BJ (cell line): ENCODE data around the gene SLC10A7. TPM values are rescaled to one million over a fixed set of nuclear protein-coding genes. Genes with fewer than 3 reads are reported as not detected.

Experiments used
- CTCF ChIA-PET: fragments of 350-600 bp; formaldehyde crosslinking; extraction: SDS; loops from one replicate; lab custom pipeline; 2021; ENCODE audit warnings: antibody characterized with exemption, inconsistent platforms; lab: Yijun Ruan, JAX
- POLR2A ChIA-PET: fragments of 300-600 bp; sonication (Branson Sonifier 250); formaldehyde crosslinking; extraction: SDS; loops from one replicate; lab custom pipeline; 2021; ENCODE audit warnings: antibody characterized with exemption; lab: Charles Lee
- DNase-seq: peaks from one replicate; pipeline ENCODE4 v3.0.0-alpha.2; 2011; ENCODE audit warnings: low read depth
- H3K27me3 ChIP-seq: 2 replicates; pipeline ENCODE4 v1.6.0; 2011; ENCODE audit warnings: low read length; ENCODE audit not compliant: control insufficient read depth, insufficient read depth
- H3K36me3 ChIP-seq: 2 replicates; pipeline ENCODE4 v1.5.1; 2011; ENCODE audit warnings: low read length; ENCODE audit not compliant: control insufficient read depth, insufficient read depth
- H3K4me3 ChIP-seq: 2 replicates; pipeline ENCODE4 v1.5.1; 2011; ENCODE audit warnings: low read depth, mild to moderate bottlenecking, control low read depth, low read length
- polyA plus RNA-seq: library from polyadenylated mRNA; depleted of rRNA; stranded (reverse); fragments of >200 nt; gene quantifications from 2 replicates; pipeline ENCODE4 v1.2.3, GENCODE V29; 2011
- TF ChIP-seq, protein P1 (sequence below): IDR thresholded peaks from 2 replicates; pipeline ENCODE4 v1.5.1; 2011; ENCODE audit warnings: low read depth, mild to moderate bottlenecking, control low read depth, inconsistent platforms, low read length, moderate library complexity; ENCODE audit not compliant: insufficient read depth

SLC10A7 gene
- polyA plus RNA-seq, 1 experiment = 3.9 TPM

GRCh38 chr4:146462251-146462650 lies 59.5 kb downstream of the SLC10A7 start:
- TF ChIP-seq, protein P1, sequence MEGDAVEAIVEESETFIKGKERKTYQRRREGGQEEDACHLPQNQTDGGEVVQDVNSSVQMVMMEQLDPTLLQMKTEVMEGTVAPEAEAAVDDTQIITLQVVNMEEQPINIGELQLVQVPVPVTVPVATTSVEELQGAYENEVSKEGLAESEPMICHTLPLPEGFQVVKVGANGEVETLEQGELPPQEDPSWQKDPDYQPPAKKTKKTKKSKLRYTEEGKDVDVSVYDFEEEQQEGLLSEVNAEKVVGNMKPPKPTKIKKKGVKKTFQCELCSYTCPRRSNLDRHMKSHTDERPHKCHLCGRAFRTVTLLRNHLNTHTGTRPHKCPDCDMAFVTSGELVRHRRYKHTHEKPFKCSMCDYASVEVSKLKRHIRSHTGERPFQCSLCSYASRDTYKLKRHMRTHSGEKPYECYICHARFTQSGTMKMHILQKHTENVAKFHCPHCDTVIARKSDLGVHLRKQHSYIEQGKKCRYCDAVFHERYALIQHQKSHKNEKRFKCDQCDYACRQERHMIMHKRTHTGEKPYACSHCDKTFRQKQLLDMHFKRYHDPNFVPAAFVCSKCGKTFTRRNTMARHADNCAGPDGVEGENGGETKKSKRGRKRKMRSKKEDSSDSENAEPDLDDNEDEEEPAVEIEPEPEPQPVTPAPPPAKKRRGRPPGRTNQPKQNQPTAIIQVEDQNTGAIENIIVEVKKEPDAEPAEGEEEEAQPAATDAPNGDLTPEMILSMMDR = no peak
- Histone ChIP-seq H3K27me3 (no peaks in the 10 kb centered on the region), H3K4me3 (no peak overlapping the region), H3K36me3 (no peaks in the 10 kb centered on the region)
- no peak for DNase-seq
- CTCF ChIA-PET = interaction anchor here (1.5 kb wide), 1 partner anchor 12 kb away, joined by 5 read pairs; no protein-coding TSS in a partner anchor
- POLR2A ChIA-PET = no interaction called here

DNA sequence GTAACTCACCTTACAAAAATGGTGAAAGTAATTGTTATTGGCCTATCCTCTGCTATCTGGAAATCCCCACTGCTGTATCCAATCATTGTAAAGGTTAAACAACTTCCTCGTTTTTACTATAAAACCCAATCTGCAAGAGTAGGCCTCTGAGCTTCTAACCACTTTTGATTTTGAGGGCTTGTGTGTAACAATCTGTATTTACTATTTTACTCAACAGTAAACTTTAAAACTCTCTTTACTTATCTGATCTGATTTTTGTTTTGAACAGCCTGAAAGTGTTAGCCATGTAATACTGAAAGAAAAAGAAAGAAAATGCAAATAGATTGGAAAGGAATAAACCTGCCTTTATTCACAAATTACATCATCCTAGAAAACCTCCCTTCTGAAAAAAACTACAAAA lies 63.1 kb downstream of the SLC10A7 start:
- ChIA-PET CTCF (no interaction called here), POLR2A (no interaction called here)
- TF ChIP-seq, protein P1 = no peak
- no peak for DNase-seq
- Histone ChIP-seq H3K36me3 (no peaks in the 10 kb centered on the region), H3K4me3 (no peak overlapping the region), H3K27me3 (no peaks in the 10 kb centered on the region)

GRCh38 chr4:146456681-146457080 lies 65.1 kb downstream of the SLC10A7 start:
- H3K4me3 ChIP-seq = no peak overlapping the region
- POLR2A ChIA-PET = no interaction called here
- TF ChIP-seq, protein P1 = no peak
- no peaks in the 10 kb centered on the region for H3K27me3 ChIP-seq
- DNase-seq = no peak
- CTCF ChIA-PET = no interaction called here
- H3K36me3 ChIP-seq = no peaks in the 10 kb centered on the region

DNA sequence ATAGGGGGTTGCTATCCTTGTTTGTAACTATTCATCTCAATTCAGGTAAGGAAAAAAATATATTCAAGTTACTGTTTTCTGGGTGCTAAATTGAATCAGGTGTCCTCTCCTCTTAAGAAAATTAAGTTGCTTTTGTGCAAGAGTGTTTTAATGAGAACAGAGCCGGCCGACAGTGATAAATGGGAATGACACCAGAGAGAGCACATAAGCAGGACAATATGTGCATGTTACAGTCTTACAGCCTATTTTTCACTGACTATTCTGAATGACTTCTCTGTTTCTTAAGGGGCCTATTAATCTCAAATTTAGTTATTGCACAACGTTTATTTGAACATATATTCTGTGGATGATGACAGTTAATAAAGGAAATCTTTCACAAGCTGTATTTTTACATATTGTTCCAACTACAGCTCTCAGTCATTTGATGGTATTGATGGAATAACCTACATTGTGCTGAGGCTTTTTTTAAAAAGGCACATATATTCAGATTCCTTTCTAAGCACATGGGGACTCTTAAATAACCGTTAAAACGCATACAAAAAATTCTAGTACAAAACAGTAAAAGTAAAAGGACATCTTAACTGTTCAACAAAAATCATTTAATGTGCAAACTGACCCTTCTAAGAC lies 68.4 kb downstream of the SLC10A7 start:
- POLR2A ChIA-PET = no interaction called here

DNA sequence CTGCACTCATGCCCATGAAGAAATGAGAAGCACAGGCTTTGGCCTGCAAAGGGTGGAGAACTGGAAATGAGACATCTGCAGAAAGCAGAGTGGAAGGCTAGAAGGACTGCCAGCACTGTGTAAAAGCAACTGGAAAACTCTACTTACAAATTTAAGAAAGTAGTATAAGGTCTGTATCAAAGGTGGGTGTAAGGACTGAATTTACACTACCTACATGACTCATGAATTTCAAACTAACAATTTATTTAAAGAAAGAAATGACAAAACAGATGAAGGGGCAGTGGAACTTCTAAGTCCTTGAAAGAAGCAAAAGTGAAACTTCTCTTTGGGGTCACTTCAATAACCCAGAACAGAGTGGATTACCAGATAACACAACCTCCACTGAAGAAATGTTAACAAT lies 71.2 kb downstream of the SLC10A7 start:
- Histone ChIP-seq H3K27me3 (no peaks in the 10 kb centered on the region), H3K36me3 (no peaks in the 10 kb centered on the region), H3K4me3 (no peak overlapping the region)
- POLR2A ChIA-PET = no interaction called here
- TF ChIP-seq, protein P1 = no peak
- DNase-seq = no peak
- CTCF ChIA-PET = no interaction called here

More for the DNA sequence above, 68.4 kb downstream of the SLC10A7 start:
- Histone ChIP-seq H3K4me3 (no peak overlapping the region), H3K36me3 (no peaks in the 10 kb centered on the region), H3K27me3 (no peaks in the 10 kb centered on the region)
- no peak for DNase-seq
- CTCF ChIA-PET = interaction anchor here (1.1 kb wide), 1 partner anchor 9 kb away, joined by 3 read pairs; no protein-coding TSS in a partner anchor
- TF ChIP-seq, protein P1 = no peak
